GM18502 (cell line): Measurements from ENCODE around the gene ZEB1.
"Not testable (repeated sequence)": the region's sequence is repeated elsewhere in the genome, so short reads cannot be mapped to it uniquely, and the experiment has no call there.

Source experiments
- ATAC-seq: cut with Tn5 transposase; IDR thresholded peaks from one replicate; pipeline ENCODE4 v1.9.1; 2021; ENCODE audit warnings: mild to moderate bottlenecking; ENCODE audit not compliant: unreplicated experiment, poor library complexity

The ZEB1 gene

DNA sequence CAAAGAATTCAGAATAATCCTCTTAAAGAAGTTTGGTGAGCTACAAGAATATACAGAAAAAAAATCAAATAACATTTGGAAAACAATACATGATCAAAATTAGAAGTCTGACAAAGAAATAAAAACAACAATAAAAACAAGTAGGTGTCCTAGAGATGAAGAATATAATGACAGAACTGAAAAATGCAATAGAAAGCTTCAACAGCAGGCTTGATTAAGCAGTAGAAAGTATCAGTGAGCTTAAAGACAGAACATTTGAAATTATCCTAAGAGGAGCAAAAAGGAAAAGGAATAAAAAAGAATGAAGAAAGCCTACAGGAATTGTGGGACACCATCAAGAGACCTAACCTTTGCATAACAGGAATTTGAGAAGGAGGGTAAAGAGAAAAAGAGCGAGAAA is 238.8 kb downstream of the ZEB1 start:
- ATAC-seq, result no peak

DNA sequence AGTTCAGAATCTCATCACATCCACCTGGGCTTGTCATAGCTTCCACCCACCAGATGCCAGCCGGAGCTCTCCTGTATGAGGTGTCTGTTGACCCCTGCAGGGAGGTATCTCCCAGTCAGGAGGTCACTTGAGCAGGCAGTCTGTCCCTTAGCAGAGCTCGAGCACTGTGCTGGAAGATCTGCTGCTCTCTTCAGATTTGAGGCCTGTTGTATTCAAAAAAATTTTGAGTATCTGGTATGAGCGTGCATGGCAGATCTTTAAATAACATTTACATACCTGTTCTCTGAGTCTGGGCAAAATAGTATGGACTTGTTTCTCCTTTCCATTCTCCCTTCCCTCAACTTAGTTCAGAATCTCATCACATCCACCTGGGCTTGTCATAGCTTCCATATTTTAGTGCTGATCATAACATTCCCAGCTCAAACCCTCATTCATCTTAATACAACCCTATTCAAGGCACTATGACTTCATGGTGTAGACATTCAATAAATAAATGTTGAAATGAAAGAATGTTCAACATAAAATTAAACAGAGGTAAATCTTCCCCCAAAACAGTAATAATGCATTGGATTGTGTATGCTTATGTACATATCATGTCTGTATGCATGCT is 249.3 kb downstream of the ZEB1 start:
- not testable (repeated sequence) for ATAC-seq

DNA sequence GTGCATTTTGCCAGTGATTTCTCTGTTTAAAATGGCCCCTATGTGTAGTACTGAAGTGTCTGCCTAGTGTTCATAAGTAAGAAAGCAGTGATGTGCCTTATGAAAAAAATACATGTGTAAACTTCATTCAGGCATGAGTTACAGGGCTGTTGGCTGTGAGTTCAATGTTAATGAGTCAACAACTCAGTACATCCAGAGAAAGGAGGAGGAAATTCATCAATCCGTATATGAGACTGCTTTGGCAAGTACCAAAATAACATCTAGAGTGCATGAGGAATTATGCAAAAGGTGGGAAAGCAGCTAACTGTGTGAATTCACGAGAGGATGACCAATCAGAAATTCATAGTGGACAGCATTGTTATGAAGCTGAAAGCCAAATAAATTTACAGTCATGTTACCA is 255.6 kb downstream of the ZEB1 start:
- ATAC-seq, result no peak

DNA sequence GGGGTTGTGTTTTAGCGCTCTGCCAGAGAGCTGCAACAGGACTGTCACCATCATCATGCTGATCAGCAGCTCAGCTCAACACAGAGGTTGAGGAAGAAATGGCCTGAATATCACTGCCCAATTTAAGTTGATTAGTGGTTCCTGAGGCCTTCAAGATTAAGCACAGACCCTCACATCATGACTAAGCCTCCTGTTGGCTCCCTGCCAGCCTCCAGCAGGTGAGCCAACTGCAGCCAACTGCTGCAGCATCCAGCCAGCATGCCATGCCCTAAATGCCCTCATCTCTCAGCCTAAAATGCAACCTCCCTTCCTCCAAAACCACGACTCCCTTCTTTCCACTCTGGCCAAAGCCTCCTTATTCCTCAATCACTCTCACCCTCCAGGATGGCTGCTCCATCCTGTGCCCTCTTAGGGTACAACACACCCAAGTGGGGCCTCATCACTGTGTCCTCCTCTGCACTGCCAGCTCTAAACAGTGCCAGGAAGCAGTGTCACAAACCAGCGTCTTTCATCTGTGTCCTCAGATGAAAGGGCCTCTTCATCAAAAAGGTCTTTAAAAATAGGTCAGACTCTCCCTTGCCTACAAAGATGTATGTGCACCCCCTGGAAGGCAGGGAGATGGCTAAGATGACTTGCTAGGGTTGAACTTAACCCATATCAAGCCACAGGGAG is 259.3 kb downstream of the ZEB1 start:
- no peak for ATAC-seq

DNA sequence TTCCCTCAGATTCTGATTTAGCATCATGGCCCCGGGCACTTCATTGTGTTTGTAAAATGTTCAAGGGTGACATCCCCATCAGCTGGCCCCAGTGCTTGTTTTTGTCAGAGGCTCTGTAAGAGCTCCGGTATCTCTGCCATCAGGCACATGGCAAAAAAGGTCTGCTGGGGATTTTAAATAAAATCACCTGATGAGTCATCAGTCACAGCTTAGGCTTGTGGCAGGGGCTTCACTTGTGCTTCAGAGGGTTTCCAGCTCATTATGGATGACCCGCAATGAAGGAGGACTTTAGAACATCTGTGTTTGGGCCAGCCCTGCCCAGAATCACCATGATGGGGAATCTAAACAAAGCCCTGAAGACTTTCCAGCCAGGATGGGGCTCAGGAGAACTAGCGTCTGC is 259.9 kb downstream of the ZEB1 start:
- no peak for ATAC-seq
